ENCODE results near the gene DAAM1. TPM values are rescaled to one million over a fixed set of nuclear protein-coding genes. Genes with fewer than 3 reads are reported as not detected.

Gene DAAM1
- polyA plus RNA-seq, 3 donors: 54.3 to 64.8 (median 58.0) TPM

DNA sequence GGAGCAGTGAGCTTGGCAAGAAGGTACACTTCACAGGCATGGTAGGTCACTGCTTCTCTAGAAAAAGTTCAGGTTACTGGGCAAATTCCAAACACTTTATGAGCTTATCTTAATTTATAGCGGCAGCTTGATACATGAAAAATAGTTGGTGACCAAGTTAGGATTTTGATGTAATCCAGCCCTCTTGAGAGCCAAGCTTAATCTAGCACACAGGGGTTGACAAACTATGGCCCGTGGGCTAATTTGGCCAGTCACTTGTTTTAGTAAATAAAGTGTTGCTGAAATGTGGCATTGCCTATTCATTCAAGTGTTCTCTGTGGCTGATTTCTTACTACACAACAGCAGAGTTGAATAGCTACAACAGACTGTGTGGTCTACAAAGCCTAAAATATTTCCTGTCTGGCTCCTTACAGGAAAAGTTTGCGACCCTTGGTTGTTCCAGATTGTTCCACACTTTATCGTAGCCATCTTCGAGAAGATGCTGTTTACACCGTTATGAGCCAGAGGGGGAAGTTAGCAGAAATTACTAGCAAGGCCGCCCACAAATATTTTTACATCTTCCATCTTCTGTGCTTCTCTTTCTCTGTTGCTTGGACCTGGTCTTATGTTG, 120.9 kb downstream of the DAAM1 start:
- DNase-seq (ENCODE audit: low read depth in 3 of 3, low spot score in 2 of 3): no peak

GRCh38 chr14:59310633-59311032, 122.2 kb downstream of the DAAM1 start:
- DNase-seq (ENCODE audit: low read depth in 3 of 3, low spot score in 2 of 3): no peak

GRCh38 chr14:59311723-59312122, 123.3 kb downstream of the DAAM1 start:
- DNase-seq (ENCODE audit: low read depth in 3 of 3, low spot score in 2 of 3): no peak

GRCh38 chr14:59313144-59313651, 124.7 kb downstream of the DAAM1 start:
- DNase-seq (ENCODE audit: low read depth in 3 of 3, low spot score in 2 of 3): no peak

GRCh38 chr14:59313658-59314608, 125.5 kb downstream of the DAAM1 start:
- no peak for DNase-seq (ENCODE audit: low read depth in 3 of 3, low spot score in 2 of 3)

GRCh38 chr14:59314953-59315599, 126.6 kb downstream of the DAAM1 start:
- no peak for DNase-seq (ENCODE audit: low read depth in 3 of 3, low spot score in 2 of 3)

DNA sequence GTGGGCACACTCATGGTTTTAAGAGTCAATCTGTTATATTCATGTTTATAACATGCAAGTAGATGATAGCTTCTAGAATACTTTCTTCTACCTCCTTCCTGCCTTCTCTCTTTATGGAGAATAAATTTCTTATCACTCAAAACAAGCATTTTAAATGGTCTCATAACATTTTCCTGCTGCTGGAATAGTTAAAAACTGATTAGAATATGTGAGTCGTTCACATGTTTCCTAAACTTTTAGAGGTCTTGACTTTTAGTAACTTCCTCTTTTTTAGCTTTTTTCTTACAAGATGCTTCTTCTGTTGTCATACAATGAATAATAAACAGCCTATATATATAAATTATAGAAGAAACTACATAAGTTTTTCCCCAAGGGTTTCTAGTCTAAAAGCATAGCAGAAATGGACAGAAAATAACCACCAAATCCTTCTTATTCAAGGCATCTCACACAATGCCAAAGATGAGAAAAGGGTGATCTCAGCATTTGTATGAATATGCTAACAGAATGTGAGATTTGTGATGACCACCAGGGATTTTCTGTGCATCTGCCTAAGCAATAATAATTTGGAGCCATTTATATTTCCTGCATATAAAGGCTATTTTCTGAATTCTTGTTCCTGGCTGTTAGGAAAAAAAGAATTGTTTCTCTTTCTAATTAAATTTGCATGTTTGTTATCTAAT, 127.8 kb downstream of the DAAM1 start:
- DNase-seq (ENCODE audit: low read depth in 3 of 3, low spot score in 2 of 3): no peak

DNA sequence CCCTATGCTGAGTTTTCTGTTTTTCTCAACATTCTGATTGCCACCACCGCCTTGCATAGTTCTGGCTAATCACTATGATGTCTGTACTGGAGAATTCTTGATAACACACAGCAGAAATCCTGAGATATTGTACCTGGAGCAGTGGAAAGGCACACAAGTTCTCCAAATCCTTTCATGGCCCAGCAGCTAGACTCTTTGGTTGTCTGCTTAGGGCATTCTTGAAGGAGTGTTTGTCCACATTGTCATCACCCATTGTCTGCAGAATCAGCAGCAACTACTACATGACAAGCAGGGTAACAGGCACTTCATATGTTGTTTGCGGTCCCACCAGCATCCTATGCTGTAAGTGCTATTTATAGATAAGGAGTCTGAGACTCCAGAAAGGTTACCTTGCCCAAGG, 128.9 kb downstream of the DAAM1 start:
- DNase-seq (ENCODE audit: low read depth in 3 of 3, low spot score in 2 of 3): no peak

- no peak for DNase-seq (ENCODE audit: low read depth in 3 of 3, low spot score in 2 of 3)
Observed at GRCh38 chr14:59317798-59318505, 129.5 kb downstream of the DAAM1 start.

- no peak for DNase-seq (ENCODE audit: low read depth in 3 of 3, low spot score in 2 of 3)
Observed at GRCh38 chr14:59318908-59319307, 130.4 kb downstream of the DAAM1 start.

DNA sequence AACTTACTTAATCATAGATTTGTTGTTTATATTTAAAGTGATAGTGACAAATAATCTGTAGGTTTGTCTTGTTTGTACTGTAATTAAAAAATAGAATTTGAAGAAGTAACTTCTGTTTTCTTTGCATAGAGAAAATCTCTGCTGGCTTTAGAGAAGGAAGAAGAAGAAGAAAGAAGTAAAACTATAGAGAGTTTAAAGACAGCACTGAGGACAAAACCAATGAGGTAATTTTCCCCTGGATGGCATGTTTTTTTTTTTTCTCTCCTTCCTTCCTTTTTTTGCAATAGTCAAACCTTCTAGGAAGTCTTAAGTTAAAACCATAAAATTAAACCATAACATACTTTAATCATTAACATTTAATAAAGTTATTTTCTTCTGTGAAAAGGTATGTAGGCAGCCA, 131.9 kb downstream of the DAAM1 start:
- DNase-seq (ENCODE audit: low read depth in 3 of 3, low spot score in 2 of 3): no peak

GRCh38 chr14:59320763-59321625, 132.5 kb downstream of the DAAM1 start:
- DNase-seq (ENCODE audit: low read depth in 3 of 3, low spot score in 2 of 3): no peak

DNA sequence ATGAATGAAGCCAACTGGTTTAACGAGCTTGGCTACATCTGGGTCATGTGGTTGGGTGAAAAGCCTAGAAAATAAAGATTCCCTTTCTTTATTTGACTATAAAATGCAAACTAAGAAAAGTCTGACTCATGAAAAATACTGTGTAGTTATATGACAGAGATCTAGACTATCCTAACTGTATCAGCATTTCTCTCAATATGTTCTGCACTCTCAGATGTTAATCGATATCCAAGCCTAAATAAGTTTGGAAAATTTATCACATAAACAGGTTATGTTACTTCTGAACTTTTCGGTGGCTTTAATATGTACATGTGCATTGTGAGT, 133.1 kb downstream of the DAAM1 start:
- no peak for DNase-seq (ENCODE audit: low read depth in 3 of 3, low spot score in 2 of 3)

DNA sequence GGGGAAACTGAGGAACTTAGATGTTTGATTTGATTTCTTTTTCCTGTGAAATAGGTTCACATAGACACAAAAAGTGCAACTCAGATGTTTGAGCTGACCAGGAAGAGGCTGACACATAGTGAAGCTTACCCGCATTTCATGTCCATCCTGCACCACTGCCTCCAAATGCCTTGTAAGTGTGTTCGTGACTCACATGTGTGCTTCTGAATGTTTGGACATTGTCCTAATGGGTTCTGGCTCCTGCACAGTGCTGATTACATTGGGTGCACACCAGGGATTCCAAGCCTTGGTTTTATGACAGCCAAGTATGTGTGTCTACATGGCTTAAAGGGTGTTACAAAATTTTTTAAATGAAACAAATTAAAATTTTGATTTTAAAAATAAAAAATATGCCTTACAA, 137.4 kb downstream of the DAAM1 start:
- no peak for DNase-seq (ENCODE audit: low read depth in 3 of 3, low spot score in 2 of 3)

DNA sequence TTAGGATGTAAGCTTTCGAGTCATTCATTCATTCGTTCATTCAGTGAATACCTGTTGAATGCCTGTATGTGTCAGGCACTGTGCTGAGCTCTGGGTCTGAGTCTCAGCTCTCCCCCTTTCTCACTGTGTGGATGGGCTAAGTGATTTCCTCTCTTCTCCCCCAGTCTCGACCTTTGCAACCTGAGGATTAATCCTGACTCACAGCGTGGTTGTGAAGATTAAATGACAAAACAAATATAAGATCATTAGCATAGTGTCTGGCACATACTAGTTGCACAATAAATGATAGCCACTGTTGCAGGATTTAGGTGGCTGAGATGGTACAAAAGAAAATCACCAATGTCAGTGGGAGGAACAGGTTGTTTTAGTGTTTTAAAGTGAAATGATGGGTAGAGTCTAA, 140.0 kb downstream of the DAAM1 start:
- no peak for DNase-seq (ENCODE audit: low read depth in 3 of 3, low spot score in 2 of 3)

DNA sequence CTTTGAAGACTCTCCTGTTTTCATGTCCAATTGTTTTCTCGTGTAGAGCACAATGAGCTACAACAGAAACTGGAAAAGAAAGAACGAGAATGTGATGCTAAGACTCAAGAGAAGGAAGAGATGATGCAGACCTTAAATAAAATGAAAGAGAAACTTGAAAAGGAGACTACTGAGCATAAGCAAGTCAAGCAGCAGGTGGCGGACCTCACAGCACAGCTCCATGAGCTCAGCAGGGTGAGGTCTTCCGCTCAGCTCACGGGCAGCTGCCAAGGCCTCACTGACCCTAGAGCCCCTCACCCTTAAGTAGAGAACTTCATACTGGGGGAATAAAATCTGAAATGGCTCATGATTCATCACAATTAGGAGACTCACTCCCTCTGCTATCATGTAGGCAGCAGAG, 142.0 kb downstream of the DAAM1 start:
- DNase-seq (ENCODE audit: low read depth in 3 of 3, low spot score in 2 of 3): no peak

GRCh38 chr14:59331217-59331616, 142.8 kb downstream of the DAAM1 start:
- no peak for DNase-seq (ENCODE audit: low read depth in 3 of 3, low spot score in 2 of 3)

DNA sequence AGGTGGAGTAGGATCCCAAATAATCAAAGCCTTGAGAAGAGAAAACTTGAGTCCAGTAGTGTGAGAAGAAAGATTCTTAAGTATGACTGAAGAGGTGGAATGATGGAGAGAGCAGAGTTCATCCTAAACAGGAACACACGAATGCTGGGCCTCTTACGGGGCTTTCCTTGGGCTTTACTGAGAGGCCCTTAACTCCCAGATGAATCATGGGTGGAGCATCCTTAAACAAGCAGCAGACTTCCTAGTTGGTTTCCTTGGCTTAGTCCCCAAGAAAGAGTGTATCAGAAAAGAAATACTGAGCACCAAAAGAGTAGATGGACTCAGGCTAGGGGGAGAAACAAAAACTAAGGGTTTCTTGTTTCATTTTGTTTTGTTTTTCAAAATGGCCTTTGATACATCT, 144.3 kb downstream of the DAAM1 start:
- no peak for DNase-seq (ENCODE audit: low read depth in 3 of 3, low spot score in 2 of 3)

- no peak for DNase-seq (ENCODE audit: low read depth in 3 of 3, low spot score in 2 of 3)
Observed at GRCh38 chr14:59333235-59333634, 144.8 kb downstream of the DAAM1 start.

Measured in right renal cortex interstitium (tissue), 3 donors.